Activated CD4-positive, alpha-beta T cell treated with anti-CD3 and anti-CD28 coated beads, Interleukin-2, amount 50 U/mL, for 16 hours (primary cell): ENCODE measurements around the gene PSMD8.
"Not testable (repeated sequence)": the region's sequence is repeated elsewhere in the genome, so short reads cannot be mapped to it uniquely, and the experiment has no call there.

Source experiments
- DNase-seq: peaks from one replicate; pipeline ENCODE4 v3.0.0-alpha.2; 2020

PSMD8 gene

DNA sequence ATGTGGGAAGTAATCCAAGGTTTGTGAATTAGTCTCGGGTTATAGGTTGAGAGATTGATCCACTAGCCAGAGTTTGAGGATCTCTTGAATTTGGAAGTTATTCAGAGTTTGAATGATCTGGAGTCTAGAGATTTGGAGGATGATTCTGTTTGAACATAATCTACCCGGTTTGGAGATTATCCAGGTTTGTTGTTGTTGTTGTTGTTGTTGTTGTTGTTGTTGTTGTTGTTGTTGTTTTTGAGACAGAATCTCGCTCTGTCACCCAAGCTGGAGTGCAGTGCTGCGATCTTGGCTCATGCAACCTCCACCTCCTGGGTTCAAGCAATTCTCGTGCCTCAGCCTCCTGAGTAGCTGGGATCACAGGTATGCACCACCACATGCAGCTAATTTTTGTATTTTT, 37.5 kb downstream of the PSMD8 start:
- not testable (repeated sequence) for DNase-seq

DNA sequence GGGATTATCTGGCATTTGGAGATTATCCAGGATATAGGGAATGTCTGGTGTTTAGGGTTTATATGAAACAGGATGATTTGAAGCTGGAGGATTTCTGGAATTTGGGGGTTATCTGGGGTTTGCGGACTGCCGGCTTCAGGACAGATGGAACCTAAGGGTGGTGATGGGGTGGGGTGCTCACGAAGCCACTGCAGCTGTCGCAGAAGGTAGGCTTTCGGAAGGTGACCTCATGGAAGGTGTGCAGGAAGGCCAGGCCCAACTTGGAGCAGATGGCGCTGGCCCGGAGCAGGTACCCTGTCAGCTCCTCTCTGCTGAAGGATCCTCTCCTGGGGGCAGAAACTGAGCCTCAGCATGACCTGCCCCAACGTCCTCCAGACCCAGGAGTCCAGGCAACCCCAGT, 38.1 kb downstream of the PSMD8 start:
- no peak for DNase-seq

DNA sequence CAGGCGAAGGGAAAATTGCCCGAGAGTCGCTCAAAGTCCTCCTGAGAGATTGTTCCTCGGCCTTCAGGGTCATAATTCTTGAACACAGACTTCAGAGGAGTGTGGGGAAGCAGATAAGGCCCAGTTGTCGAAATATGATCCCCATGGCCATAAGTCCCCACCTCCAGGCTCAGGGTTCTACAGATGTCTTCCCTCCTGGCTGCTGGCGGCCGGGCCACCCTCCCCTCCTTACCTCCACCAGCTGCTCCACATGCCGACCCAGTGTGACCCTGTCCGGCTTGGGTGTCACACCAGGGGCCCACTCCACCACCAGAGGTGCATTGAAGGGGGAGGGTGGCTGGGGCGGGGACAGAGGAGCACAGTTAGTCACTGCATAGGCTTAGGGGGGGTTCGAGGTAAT, 38.6 kb downstream of the PSMD8 start:
- no peak for DNase-seq

DNA sequence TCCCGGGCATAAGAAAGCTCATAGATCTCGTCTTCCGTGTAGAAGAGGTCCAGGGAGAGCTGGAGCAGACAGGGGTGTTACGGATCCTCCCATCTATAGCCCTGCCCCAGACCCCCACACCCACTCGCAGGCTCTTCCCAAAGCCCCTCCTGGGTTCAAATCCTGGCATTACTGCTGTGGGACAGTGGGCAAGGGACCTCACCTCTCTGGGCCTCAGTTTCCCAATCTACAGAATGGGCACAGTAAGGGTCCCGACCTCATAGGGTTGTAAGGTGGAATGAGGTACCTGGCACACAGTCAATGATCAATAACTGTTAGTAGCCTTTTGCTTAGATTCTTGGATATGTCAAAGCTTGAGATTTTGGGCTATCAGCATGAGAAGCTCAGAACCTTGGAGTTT, 39.0 kb downstream of the PSMD8 start:
- DNase-seq, result no peak

DNA sequence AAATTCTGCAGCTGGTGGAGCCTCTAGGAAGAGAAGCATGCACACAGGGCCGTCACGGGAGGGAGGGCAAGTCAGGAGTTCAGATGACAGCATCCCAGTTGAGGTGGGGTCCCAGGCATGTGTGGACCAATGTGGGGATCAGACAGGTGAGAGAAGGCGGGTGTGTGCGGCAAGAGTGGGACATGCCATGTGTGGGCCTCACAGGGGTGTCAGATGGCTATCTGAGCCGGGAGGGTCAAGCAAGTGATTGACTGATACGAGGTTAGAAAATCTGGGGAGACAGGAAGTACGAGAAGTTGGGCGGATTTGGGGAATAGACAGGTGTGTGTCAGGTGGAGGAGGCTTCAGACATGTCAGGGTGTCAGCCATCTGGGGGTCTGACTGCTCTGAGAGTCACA, 42.8 kb downstream of the PSMD8 start:
- DNase-seq, result no peak

DNA sequence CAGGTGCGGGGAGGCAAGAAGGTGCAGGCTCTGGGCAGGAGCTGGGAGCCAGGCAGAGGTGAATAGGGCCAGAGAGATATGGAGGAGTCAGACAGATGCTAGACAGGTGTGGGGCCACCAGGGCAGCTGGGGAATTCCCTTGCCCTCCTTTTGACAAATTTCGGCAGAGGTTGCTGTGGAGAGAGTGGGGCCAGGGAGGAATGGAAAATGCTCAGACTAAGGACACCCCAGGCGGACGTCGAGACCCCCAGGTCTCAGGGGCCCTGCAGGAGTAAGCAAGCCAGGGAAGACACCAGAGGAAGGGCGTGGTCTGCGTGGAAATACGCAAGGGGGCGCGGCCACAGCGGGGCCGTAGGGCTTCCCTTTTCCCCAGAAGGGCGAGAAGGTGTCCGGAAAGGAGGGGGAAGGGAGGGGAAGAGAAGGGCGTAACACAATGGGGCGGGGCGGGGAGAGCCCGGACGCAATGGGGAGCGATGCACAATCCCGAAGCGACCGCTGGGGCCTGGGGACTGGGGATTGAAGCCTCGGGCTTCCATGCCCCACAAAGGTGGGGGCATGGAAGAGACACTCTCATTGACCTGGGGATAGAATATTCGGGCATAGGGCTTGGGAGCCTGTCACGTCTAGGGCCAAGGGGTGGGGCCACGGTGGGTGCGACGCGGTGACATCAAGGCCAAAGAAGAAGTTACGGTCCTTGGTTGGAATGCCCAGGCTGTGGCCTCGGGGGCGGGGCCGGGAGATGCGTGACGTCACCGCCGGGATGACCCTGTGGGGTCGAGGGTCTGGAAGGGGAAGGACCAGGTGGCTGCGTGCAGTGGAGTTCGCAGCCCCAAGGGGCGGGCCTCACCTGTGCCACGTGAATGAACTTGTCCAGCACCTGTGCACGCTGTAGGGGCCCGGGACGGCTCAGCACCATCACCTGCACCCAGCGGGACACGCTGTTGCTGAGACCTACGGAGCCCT, 43.5 kb downstream of the PSMD8 start:
- DNase-seq, result peak; percentile 80

DNA sequence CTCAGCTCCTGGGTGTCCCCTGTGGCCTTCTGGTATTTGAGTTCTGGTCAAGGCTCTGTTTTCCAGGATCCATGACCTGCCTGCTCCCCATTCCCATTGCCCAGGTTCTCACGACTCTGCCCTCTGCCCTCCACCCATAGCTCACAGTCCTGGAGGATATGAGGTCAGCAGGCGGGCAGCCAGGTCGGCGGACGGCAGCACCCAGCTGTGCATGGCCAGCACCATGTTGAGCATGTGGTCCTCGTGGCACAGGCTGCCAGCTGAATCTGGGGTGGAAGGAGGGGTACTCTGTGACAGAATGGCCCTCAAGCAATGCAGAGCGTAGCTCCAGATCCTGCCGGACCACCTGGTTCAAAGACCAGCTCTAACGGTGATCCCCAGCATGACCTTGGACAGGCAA, 46.6 kb downstream of the PSMD8 start:
- DNase-seq, result no peak

DNA sequence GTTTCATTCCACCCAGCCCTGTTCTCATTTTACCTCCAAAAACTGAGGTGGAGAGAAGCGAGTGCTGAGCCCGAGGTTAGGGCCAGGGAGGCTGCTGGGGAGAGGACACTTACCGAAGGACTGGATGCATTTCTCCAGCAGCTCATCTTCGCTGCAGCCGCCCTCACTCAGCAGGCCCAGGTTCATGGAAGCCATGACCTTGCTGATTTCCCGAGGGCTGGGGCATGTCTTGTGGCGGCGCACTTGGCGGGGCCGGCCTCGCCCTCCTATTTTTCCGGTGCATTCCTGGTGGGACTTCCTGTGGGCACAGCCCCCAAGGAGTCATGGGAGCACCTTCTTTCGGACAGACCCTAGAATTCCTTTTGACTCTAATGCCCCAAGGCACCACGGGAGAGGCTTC, 47.5 kb downstream of the PSMD8 start:
- no peak for DNase-seq

DNA sequence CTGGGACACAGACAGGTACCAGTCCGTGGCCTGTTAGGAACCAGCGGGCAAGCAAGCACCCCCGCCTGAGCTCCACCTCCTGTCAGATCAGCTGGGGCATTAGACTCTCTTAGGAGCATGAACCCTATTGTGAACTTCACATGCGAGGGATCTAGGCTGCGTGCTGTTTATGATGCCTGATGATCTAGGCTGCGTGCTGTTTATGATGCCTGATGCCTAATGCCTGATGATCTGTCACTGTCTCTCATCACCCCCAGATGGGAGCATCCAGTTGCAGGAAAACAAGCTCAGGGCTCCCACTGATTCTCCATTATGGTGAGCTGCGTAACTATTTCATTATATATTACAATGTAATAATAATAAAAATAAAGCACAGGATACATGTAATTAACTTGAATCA, 48.1 kb downstream of the PSMD8 start:
- DNase-seq, result no peak

DNA sequence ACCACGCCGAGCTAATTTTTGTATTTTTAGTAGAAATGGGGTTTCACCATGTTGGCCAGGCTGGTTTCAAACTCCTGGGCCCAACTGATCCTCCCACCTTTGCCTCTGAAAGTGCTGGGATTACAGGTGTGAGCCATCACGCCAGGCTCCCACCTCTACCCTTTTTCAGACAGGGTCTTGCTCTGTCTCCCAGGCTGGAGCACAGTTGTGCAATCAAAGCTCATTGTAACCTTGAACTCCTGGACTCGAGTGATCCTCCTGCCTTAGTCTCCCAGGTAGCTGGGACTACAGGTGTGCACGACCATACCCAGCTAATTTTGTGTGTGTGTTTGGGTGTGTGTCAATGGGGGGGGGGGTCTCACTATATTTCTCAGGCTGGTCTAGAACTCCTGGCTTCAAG, 49.9 kb downstream of the PSMD8 start:
- DNase-seq, result no peak

DNA sequence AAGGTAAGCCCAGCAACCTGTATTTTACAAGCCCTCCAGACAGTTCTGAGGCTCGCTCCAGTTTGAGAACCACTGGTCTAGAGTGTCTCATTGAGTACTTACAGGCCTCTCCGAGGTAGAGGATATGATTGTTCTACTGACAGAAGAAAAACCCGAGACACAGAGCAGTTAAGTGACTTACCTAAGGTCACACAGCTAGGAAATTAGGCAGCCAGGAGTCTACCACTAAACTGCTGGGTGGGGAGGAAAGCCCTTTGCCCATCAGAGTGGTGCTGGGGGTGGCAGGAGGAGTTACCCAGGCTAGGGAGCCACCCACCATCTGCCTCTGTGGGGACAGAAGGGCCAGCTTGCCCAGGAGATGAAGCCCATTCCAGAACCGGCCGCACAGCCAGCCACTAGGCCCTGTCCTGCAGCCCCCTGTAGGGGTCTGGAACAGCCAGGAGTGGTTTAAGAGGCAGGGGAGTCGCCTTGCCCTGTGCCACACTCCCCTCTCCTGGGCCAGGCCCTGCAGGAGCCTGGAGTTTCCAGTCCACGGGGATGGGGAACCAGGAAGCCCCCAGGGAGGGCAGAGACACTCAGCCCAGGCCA, 50.9 kb downstream of the PSMD8 start:
- DNase-seq, result no peak

DNA sequence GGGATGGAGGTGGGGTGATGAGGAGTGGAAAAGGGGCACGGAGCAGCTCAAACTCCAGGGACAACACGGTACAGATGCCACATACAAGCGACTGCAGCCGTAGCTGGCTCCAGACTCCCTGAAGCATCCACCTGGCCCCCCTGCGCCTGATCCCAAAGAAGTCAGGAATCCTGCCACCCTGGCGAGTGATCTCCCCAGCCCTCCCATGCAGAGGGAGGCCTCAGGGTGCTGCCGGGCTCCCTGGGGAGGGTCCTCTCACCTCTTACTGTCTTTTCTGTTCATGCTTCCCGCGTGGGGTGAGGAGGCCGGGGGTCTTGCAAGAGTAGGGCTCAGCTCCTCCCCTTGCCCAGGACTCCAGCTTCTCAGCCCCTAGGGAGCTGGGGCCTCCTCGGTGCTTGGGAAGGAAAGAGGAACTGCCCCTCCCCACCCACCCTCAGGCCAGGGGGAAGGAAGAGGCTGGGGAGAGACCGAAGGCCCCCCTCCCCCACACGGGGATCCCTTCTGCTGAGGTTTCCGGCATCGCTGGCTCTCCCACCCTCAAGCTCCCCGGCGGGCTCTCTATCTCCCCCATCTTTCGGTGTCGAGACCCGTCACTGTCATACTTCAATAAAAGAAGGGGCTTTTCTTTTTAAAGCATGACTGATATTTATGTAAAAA, 51.6 kb downstream of the PSMD8 start, which contains the start of gene RASGRP4:
RASGRP4 (minus strand) TSS at position 410 of the 657 bp plus-strand sequence; CDS start at position 282, 128 bp downstream.
- peak; percentile 69 for DNase-seq

DNA sequence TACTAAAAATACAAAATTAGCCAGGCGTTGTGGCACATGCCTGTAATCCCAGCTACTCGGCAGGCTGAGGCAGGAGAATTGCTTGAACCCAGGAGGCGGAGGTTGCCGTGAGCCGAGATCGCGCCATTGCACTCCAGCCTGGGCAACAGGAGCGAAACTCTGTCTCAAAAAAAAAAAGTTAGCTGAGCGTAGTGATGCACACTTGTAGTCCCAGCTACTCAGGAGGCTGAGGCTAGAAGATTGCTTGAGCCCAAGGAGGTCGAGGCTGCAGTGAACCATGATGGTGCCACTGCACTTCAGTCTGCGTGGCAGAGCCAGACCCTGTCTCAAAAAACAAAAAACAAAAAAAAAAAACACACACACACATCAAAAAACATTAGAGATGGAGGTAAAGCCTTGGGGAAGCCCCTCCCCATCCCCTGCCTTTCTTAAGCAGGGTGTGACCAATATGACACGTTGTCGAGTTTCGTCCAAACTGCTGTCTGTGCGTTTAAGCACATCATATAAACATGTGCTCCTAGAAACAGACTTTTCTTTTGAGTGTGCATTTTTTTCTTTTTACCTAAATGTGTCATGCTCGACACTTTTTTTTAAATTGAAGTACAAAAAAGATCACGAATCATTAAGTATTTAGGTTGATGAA, 52.8 kb downstream of the PSMD8 start:
- peak; percentile 91 for DNase-seq

DNA sequence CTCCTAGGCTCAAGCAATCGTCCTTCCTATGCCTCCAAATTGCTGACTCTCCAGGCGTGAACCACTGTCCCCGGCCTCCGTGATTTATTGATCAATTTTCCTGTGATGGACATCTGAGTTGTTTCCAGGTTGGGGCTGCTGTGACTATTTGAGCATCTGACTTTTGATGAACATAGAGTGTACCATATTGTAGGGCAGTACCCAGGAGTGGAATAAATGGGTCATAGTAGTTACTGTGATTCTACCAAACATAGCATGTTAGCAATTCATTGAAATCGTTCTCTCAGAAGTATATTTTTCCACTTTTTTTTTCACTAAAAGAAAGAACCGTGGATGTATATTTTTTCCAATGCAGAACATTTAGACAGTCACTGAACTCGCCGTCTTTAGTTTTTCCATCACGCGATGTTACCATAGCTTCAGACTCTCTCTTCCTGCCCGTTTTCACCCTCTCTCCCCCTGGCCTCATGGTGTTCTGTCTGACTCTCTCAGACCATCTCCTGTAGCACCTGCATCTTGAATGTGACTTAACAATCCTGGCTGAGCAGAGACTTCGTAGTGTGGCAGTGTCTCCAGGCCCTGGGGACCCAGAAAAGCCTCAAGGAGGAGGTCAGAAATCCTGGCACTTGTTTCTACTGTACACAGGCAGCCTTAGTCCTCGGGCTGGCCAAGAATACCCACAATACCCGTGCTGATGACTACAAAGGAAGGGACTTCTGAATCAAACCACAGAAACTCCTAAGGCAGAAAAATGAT, 54.9 kb downstream of the PSMD8 start:
- peak; percentile 66 for DNase-seq

DNA sequence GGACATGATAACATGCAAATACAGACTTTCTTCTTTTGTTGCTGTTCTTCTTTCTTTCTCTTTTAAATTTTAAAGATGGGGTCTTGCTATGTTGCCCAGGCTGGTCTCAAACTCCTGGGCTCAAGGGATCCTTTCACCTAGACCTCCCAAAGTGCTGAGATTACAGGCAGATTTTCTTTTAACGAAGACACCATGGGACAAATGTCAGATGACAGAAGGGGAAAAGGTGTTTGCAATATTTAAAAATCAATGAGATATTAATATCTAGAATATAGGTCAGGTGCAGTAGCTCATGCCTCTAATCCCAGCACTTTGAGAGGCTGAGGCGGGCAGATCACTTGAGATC, 55.4 kb downstream of the PSMD8 start:
- no peak for DNase-seq

DNA sequence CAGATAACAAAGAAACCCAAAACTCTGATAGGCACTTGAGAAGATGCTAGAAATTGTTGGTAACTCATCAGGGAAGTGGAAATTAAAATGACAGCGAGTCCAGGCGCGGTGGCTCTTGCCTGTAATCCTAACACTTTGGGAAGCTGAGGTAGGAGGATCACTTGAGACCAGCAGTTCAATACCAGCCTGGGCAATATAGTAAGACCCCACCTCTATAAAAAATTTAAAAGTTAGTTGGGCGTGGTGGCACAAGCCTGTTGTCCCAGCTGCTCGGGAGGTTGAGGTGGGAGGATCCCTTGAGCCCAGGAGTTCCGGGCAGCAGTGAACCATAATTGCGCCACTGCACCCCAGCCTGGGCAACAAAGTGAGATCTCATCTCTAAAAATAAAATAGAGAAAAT, 56.6 kb downstream of the PSMD8 start:
- no peak for DNase-seq

DNA sequence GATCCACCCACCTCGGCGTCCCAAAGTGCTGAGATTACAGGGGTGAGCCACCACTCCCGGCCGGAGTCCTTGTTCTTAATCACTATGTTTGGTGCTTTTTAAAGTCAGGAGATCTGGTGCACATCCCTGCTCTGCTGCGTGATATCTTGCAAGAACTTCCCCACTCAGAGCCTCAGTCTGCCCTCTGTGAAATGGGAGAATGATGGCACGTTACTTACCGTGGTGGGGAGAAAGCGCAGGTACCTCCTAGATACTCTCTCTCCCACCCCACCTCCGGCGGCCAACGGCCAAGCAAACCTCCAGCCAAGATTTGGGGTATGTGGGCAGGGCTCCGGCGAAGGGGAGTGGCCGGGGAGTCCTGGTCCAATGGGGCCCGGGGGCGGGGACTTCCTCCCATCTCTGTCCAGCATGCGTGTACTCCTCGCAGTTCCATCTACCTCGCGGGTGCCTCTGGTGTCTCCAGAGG, 58.9 kb downstream of the PSMD8 start, which contains the start of gene RYR1:
RYR1 (plus strand) TSS at position 424 of the 466 bp plus-strand sequence. CDS start 139 bp downstream, outside the sequence.
- DNase-seq, result peak; percentile 74
